CD4-positive, alpha-beta T cell treated with Interleukin-10 for 1 hour (primary cell): ENCODE results near the gene ASTN2.

Source experiments
- DNase-seq: peaks from one replicate; pipeline ENCODE4 v3.0.0-alpha.2; 2020

ASTN2 gene

DNA sequence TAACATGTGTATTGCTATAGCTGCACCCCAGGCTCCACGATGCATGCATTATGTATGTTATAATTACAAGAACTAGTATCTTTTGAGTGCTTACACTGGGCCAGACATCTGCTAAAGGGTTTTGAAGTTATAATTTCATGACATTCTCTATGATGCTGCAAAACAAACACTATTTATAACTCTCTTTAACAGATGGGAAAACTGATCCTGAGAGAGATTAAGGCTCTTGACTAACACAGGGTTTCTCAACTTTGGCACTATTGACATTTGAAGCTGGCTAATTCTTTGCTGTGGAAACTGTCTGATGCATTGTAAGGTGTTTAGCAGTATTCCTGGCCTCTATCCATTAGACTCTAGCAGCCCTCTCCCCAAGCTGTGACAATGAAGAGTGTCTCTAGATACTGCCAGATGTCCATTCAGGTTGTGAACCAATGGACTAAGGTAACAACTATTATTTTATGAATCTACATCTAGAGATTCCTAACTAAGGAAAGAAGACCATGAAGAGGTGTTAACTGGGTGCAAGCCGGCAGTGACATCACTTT lies 258.6 kb downstream of the ASTN2 start:
- no peak for DNase-seq

DNA sequence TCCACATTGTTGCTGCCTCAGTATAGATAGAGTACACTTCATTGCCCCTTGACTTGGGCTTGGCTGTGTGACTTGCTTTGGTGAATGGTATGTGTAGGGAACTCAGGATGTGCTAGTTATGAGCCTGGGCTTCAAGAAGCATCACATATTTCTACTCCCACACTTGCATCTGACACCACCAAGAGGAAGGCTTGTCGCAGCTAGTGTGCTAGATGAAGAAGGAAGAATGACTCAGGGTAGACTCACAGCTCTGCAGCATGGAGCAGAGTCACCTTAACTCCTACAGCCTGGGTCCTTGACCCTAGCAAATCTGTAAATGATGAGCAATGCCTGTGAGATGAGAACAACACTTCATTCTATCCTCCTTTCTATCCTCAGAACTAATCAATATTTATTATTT lies 261.8 kb downstream of the ASTN2 start:
- no peak for DNase-seq

DNA sequence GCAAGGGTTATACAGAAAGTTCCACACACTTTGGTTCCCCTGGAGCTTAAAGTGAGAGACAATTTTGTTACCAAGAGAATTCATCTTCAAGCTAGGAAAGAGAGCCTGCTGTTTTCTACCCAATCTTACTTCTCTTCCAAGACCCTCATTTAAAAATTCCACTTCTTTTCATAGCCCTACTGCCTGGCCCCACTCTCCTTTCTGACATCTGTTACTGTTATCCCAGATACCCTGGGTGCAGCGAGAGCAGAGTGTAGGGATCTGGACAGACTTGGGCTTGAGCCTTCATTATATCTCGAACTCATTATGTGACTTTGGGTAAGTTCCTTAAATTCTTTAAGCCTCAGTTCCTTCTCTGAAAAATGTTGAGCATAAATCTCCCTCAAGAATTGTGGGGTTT lies 263.1 kb downstream of the ASTN2 start:
- DNase-seq = no peak

DNA sequence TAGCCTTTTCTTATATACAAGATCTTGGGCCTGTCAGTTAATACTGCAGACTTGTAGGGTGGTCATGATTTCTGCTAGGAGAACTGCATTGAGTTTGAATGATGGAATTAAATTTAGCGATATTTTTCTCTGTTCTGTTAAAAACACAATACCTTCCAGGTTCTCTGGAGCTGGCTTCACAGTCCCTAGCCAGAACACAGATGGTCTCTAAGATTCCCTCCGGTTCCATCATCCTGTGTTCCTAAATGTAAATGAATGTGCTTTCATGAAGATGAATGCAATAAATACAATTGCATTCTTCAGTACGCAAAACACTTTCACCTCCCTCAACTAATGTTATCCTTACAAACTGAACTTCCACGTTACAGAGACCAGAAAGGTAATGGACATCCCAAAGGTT lies 264.9 kb downstream of the ASTN2 start:
- DNase-seq = no peak

DNA sequence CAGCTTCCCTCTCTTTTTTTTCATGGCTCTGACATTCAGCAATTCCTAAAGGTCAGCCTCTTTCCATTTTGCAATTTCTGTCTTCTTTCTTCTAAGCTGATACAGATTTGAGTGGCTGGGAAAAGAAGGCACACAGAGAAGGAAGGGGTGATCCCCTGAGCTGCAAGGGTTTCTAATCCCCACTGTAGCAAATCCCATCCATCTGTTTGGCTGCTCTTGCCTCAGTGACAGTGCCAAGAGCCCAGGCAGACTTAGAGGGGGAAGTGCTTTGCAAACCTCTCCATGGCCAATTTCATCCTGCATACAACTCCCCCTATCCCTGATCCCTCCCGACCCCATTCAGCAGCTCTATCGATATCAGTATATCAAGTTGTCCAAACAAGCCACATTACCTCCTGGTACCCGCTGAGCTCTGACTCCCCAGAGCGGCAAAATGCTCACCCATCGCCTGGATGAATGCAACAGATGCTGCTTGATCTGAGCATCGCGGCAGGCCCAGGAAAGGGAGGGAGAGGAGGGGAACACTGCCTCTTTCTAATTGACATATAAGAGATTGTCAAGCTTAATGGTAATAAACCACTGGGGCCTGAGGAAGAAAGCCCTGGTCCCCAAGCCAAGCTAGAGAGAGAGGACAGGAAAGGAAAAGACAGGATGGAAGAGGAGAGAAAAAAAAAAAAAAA lies 268.9 kb downstream of the ASTN2 start:
- no peak for DNase-seq

DNA sequence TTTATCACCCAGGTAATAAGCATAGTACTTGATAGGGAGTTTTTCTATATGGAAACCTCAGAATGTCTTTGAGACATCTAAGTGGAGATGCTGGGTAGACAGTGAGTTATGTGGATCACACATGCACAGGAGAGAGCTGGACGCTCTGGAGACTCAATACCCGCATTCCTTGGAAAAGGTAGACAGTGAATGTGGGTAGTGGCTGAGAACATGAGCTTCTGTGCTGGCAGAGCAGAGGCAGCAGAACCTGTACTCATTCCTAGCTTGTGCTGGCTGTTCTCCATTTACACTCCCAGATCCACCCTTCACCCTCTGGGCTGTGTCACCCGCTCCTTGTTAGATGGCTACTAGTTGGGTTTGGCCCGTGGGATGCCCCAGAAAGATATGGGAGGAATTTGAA lies 269.8 kb downstream of the ASTN2 start:
- no peak for DNase-seq

DNA sequence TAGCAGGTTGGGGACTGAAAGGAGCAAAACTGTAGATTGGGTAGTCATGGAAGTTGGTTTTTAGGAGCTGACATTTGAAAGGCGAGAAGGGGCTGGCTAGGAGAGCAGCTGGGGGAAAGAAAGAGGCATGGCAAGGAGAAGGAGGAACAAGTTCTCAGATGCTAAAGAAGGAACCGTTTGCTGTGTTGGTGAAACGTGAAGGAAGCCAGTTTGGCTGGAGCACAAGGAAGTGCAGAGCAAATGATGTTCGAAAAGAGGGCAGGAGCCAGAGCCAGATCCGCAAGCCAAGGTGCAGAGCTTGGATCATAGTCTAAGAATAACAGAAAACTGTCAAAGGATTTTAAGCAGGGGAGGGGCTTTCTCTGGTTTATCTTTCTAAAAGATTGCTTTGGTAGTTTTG lies 276.6 kb downstream of the ASTN2 start:
- DNase-seq = no peak

DNA sequence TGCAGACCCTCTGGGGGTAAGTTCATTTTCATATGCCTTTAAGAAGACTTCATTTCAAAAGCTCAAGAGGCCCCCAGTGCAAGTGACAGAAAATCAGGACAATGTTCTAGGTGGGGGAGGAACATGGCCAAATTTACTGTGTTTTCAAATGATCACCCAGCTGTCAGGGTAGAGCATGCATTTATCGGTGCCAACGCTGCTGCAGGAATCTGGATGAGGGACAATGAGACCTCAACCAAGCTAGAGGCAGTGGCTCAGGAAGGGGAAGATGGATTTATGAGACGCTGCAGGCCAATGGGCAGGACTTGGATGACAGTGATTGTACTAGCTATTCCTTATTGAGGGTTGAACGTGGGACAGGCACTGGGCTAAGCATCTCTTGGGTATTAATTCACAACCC lies 278.4 kb downstream of the ASTN2 start:
- no peak for DNase-seq

DNA sequence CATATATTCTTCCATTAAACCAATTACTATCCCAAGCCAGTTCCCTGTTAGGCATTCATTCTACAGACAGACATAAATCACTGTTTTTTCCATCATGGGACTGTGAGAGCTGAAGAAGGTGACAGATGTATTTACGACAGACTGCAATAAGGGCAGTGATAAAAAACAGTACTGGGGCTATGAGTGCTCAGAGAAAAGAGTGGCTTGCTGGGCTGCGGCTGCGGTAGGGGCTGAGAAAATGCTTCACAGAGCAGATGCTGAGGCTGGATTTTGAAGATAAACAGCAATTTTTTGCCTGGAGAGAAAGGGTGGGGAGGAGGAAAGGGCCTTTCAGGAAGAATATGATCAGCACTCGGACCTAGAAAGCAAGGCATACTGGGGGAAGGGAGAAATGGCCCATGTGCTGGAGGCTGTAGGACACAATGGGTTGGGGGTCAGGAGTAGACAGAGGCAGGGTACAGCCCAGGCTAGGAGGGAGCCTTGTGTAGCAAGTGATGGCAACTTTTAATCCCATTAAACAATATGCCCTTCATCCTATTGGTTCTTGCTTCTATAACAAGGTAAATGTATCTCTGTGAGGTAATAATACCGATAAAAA lies 279.3 kb downstream of the ASTN2 start:
- DNase-seq = no peak

DNA sequence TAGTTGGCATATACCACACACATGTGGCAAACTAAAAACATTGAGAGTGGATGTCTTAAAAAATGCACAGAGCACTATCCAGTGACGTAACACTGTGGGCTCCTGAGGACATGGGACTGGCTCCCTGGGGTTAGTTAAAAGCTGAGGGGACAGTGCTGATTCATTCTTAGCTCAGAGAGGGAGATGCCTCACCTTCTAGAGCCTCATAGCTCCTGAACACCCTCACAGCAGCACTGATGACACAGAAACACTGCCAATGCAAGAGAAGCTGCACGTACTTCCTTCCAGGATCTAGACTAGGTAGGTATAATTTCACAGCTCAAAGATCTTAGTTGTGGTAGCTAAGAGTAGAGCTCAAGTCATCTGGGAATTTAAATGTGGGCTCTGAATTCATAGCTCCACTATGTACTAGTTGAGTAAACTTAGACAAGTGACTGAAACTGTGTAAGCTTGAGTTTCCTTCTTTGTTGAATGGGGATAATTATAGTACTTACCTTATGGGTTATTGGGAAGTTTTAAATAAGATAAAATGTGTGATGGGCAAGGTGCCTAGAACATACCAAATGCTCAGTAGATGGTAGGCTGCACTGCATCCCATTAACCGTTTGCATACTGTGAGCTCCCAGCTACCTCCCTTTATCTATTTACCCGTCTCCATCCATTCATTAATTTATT lies 279.9 kb downstream of the ASTN2 start:
- DNase-seq = no peak

DNA sequence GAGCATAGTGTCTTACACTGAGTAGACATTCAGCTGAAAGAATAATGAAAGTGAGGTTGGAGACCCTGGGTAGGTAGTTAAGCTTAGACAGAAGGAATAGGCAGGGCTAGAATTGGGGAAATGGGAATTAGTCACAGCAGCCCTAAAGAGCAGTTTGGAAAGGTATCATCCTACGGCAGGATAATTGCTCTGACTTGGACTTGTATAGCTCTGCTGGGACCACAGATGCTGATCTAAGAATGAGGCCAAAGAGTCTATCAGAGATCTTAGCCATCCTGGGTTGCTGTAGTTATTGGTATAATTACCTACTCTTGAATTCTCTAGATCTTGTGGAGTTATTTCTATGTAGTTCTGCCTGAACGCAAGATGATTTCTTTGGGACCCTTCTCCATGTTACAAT lies 288.0 kb downstream of the ASTN2 start:
- no peak for DNase-seq

DNA sequence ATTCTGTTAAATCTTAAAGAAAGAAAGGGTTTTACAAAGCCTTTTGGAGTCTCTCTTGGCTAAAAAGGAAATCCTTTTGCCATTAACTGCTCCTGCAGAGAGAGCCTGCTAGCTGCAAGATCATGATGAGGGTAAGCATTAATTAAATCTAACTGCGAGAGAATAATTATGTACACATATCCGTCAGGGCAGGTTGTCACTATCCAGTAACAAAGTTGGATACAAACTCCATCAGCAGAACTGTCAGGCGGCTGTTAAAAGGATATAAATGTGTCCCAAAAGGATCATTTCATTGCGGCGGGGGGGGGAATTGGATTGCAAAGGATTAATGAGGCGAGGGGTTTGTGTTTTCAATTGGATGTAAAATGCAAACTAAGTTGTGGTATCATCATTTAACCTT lies 289.3 kb downstream of the ASTN2 start:
- no peak for DNase-seq

DNA sequence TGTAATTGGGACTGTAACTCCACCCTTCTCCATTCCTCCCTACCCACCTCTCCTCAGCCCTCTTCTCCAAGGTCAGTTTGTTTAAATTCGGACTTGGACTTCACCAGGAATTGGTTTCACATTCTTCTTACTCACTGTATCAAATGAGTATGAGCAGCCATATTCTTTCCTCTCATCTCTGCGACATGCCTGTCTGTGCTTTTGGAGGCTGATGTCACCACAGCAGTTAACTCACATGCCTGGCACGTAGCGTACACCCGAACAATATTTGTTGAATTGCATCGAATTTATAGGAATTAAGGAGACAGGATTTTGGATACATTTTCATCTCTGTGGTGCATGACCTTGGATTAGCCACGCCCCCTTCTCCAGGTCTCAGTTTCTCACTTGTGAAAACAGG lies 291.1 kb downstream of the ASTN2 start:
- no peak for DNase-seq

DNA sequence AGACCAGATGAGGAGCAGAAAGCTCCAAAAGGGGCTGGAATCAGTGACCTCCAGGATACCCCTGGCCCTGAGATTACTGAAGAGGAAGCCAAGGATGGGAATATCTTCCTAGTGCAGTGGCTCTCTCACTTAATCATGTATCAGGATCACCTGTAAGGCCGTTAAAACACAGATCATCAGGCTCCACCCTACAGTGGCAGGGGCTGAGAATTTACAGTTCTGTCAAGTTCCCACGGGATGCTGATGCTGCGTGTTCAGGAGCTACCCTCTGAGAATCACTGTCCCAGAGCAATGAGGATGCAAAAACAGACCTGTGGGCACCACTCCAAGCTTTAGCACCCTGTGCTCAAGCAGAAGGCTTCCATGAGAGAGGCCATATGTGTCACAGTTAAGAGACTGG lies 291.9 kb downstream of the ASTN2 start:
- no peak for DNase-seq

DNA sequence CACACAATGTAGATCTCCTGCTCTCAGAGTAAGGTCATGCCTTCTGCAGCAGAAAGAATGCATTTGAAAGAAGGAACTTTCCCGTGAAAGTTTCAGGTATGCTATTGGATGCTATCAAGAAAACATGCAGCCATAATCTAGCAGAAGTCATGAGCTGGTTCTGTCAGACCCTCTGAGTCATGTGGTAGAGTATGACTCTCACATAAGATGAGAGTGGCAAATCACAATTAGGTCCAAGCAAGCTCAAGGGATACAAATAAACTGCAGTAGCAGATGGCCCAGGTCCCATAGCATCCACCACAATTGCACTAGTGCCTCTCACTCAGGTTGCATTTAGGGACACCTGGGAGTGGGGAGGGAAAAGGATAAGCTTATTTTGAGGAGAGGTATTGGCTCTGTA lies 292.8 kb downstream of the ASTN2 start:
- DNase-seq = no peak

DNA sequence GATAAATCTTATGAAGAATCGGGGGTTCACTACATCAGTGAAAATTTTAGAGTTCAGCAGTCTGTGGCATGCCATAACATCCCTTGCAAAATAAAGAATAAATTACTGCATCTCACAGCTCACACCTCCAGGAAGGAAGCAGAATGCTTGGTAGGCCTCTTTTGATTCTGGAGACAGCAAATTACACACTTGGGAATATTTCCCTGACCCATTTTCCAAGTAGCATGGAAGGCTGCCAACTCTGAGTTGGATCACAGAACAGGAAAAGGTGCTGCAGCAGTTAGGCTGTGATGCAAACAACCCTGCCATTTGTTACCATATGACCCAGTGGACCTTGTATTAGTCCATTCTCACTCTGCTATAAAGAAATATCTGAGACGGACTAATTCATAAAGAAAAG lies 293.5 kb downstream of the ASTN2 start:
- no peak for DNase-seq

DNA sequence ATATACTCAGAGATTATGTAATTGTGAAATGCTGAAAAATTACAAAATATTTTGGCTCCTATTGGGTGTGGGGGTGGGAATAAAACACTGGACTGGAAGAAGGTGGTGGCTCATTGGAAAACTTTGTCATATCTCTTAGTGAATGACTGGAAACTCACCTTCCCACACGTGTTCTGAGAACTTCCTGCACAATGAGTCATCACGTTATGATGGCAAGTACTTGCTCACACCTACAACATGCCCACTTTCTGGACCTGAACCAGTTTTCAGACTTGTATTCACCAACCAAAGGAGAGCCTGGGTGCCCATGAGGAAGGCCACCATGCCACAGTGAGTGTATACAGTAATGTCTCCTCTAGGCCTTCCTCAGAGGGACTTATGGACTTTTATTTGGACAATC lies 294.8 kb downstream of the ASTN2 start:
- DNase-seq = no peak

DNA sequence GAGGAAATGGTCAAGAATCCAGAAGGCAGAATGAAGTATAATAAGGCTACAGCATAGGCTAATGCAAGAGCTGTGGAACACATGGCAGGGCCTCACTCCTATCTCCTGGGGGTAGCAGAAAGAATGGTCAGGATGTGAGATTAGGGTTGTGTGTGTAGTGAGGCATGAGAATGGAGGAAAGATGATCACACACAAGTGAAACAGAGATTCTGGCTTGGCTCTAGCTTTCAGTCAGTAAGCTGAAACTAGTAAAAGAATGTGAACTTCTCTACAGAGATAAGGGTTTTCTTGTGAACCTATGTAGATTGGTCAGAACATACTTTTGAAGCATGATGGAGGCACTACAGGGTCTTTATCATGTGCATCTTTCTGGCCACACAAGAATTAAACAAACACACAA lies 298.8 kb downstream of the ASTN2 start:
- DNase-seq = no peak

DNA sequence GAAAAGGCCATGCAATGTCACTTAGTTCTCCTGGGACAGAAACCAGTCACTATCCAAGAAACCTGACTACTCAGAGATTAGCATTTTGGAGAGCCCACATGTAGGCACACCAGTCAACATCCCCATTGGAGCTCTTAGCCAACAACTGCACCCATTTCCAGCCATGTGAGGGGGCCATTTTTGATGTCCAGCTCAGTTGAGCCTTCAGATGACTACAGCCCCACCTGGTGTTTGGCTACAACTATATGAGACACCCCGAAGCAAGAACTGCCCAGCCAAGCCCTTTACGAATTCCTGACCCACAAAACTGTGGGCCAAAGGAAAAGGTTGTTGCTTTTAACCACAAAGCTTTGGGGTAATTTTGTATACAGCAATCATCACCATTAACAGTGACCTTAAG lies 300.1 kb downstream of the ASTN2 start:
- no peak for DNase-seq

DNA sequence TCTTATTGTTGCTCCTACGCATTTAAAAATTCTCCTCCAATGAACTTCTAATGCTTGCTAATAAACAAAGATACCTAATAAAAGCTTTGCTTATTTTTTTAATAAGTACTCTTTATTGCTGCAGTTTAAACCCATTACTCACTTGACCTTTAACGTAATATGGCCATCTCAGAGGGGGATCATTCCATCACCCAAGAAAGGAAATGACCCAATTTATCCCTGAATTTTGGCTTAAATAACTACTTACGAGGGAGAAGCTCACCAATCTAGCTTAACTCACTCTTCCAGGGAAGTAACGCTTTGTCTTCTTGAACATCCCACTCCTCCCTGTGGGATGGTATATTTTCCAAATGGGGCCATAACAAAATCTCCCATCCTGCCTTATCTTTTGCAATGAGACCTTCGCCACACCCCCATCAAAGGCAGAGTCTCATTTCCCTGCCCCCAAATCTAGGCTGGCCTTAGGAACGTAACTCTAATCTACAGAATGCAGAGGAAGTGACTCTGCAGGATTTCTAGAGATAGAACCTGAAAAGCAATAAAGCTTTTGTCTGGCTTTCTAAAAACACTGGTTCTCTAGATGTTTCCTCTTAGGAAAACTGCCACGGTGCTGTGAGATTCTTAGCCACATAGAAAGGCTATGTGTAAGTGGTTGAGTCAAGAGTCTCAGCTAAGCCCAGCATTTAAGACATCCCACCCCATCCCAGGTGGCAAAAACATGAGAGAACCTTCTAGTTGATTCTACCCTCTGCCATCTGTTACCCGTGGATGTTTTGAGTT lies 310.0 kb downstream of the ASTN2 start:
- no peak for DNase-seq

DNA sequence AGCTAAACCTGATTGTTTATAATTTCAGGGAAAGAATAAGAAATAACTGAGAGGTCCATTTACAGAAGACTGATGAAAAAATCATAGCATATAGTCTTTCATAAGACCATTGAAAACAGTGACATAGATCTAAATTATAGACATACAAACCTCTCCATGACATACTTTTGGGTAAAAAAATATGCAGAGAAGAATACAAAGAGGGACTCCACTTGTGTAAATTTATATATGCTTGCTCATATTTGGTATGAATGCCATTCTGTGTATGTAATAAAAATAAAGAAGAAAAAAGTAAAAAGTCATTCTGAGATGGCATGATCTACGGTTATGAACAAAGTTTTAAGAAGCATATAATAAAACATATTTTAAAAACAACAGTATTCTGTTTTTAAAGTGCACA lies 310.7 kb downstream of the ASTN2 start:
- DNase-seq = no peak

DNA sequence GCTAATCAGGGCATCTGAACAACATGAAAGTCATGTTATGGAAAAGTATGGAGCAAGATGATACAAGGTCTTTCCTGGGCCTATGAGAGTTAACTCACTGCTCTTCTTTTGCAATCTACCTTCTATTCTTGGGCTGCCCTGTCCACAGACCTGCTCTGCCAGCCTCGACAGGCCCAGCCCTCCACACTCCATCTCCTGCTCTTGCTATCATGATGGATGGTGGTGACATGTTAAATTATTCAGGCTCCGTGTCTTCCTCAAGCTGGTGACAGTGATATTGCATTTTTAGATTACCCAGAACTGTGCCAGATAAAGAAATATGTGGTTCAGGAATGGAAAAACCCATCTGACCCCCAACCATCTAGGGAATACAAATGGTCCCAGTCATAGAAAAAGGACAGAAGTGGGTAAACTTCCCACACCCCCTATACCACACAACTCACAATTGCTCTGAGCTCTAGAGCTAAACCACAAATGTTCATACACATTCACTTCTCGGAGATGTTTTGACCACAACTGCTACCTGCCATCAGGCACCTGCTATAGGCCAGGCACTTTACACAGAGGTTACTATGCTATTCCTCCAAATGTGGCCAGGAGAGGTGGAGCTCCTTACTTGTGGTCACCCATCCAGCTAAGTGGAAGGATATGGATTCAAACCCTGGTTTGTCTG lies 311.3 kb downstream of the ASTN2 start:
- no peak for DNase-seq

DNA sequence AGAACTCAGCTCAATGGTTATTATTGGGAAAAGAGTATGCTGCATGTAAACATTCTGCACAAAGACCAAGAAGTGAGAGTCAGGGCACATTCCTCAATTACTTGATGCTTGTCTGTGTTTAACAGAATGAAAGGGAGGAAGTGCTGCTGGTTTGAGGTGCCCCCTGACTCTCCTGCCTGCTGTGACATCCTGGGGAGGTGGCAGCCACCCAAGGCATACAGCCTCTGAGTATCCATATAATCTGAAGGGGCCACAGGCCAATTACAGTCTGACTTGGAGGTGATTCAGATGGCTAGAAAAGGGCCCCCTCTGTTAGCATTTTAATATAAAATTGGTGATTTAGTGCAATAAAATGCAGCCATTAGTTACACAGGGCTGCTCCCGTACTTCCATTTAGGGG lies 313.8 kb downstream of the ASTN2 start:
- no peak for DNase-seq
